ENCODE measurements around the gene ATXN7. TPM values are rescaled to one million over a fixed set of nuclear protein-coding genes. Genes with fewer than 3 reads are reported as not detected.

Gene ATXN7
- total and polyA plus RNA-seq, 2 of the 13 experiments (the other 11 are each of a cell fraction or from before 2014, with no cell fraction given) = 13.8 to 20.0 TPM

GRCh38 chr3:64023187-64023860 lies 159.7 kb downstream of the ATXN7 start, which contains the start of gene PSMD6 (continued):
- TF ChIP-seq ZBTB40 (IDR thresholded peaks at IDR 0.05) = peak; percentile 55
- TF ChIP-seq ZBTB40 (CRISPR knock-in tag; IDR thresholded peaks at IDR 0.05) = peak; percentile 83
- TF ChIP-seq TCF12 (IDR thresholded peaks at IDR 0.05) = no peak
- no peak for TF ChIP-seq TCF12 (CRISPR knock-in tag; IDR thresholded peaks at IDR 0.05)
- no peak for TF ChIP-seq ZNF382 (CRISPR knock-in tag; IDR thresholded peaks at IDR 0.05; ENCODE audit: borderline replicate concordance)
- TF ChIP-seq ZNF20 (CRISPR knock-in tag; IDR thresholded peaks at IDR 0.05) = no peak
- no peak; the same call in 1 of the 2 replicates for TF ChIP-seq ZNF816 (CRISPR knock-in tag; IDR thresholded peaks at IDR 0.05; ENCODE audit: borderline replicate concordance)
- peak; percentile 77 for TF ChIP-seq ZNF547 (CRISPR knock-in tag; IDR thresholded peaks at IDR 0.05)
- peak in 1 of 2 experiments; percentile 92; a peak in 1 of 4 replicates for TF ChIP-seq KLF16 (CRISPR knock-in tag; IDR thresholded peaks at IDR 0.05)
- peak; percentile 34; the same call in 1 of the 2 replicates for TF ChIP-seq USF2 (IDR thresholded peaks at IDR 0.05; ENCODE audit: low read depth, low read length)
- TF ChIP-seq USF2 (CRISPR knock-in tag; IDR thresholded peaks at IDR 0.05; ENCODE audit: borderline replicate concordance) = peak; percentile 62
- peak; percentile 43; the same call in 1 of the 2 replicates for TF ChIP-seq KDM4B (CRISPR knock-in tag; IDR thresholded peaks at IDR 0.05)
- TF ChIP-seq PITX1 (CRISPR knock-in tag; IDR thresholded peaks at IDR 0.05) = peak; percentile 63; the same call in 1 of the 2 replicates
- peak; percentile 41; the same call in 1 of the 2 replicates for TF ChIP-seq ZNF235 (CRISPR knock-in tag; IDR thresholded peaks at IDR 0.05; ENCODE audit: borderline replicate concordance)
- peak; percentile 30; the same call in 1 of the 2 replicates for TF ChIP-seq ZNF510 (CRISPR knock-in tag; IDR thresholded peaks at IDR 0.05; ENCODE audit: low read depth)
- no peak for TF ChIP-seq ZNF17 (CRISPR knock-in tag; IDR thresholded peaks at IDR 0.05)
- peak; percentile 85 for TF ChIP-seq ZNF503 (CRISPR knock-in tag; IDR thresholded peaks at IDR 0.05)

Data from HepG2 (cell line).